Measurements from ENCODE around the gene AAMP. TPM values are rescaled to one million over a fixed set of nuclear protein-coding genes. Genes with fewer than 3 reads are reported as not detected.

The AAMP gene
- total RNA-seq, 1 experiment from 2014 or later: 125 TPM

- H3K27me3 Mint-ChIP-seq (ENCODE audit: low read depth): no peaks in the 10 kb centered on the region
- H3K27ac Mint-ChIP-seq: peak within 1 kb of the TSS; percentile 97
- CTCF ChIA-PET: interaction anchor here (1.1 to 1.4 kb wide), 4 partner anchors 14 to 123 kb away, joined by 4 to 6 read pairs (median 4); no protein-coding TSS in a partner anchor
- peaks cover 31% of the 10 kb centered on the region for H3K4me1 Mint-ChIP-seq
- POLR2A ChIA-PET: no interaction called here
- no peaks in the 10 kb centered on the region for H3K9me3 Mint-ChIP-seq
- peaks cover 11% of the 10 kb centered on the region; the same call in 1 of the 2 replicates for H3K36me3 Mint-ChIP-seq
- H3K4me3 Mint-ChIP-seq: peak within 1 kb of the TSS; percentile 91
- DNase-seq (ENCODE audit: low spot score) (peak; percentile 86), ATAC-seq (peak; percentile 73)
- TF ChIP-seq GABPB1 (CRISPR knock-in tag; IDR thresholded peaks at IDR 0.05) (peak; percentile 73; the same call in 1 of the 2 replicates), FOXP4 (CRISPR knock-in tag; IDR thresholded peaks at IDR 0.05) (peak; percentile 69; the same call in 1 of the 2 replicates), NFYB (CRISPR knock-in tag; conservative IDR thresholded peaks at IDR 0.05; ENCODE audit: low read depth) (no peak), ZSCAN18 (CRISPR knock-in tag; IDR thresholded peaks at IDR 0.05) (0 out of 2 replicates have a peak, but pooled peaks have one; percentile 15), GTF2I (CRISPR knock-in tag; conservative IDR thresholded peaks at IDR 0.05) (no peak), E2F1 (CRISPR knock-in tag; IDR thresholded peaks at IDR 0.05) (peak; percentile 53; the same call in 1 of the 2 replicates), OVOL2 (CRISPR knock-in tag; IDR thresholded peaks at IDR 0.05; ENCODE audit: borderline replicate concordance) (no peak), FOXP1 (CRISPR knock-in tag; IDR thresholded peaks at IDR 0.05; ENCODE audit: borderline replicate concordance) (peak; percentile 20; the same call in 1 of the 2 replicates), CBFB (CRISPR knock-in tag; IDR thresholded peaks at IDR 0.05; ENCODE audit: low read depth) (0 out of 2 replicates have a peak, but pooled peaks have one; percentile 73), ZNF219 (CRISPR knock-in tag; IDR thresholded peaks at IDR 0.05; ENCODE audit: borderline replicate concordance) (peak; percentile 70; the same call in 1 of the 2 replicates), ARID4B (CRISPR knock-in tag; IDR thresholded peaks at IDR 0.05; ENCODE audit: borderline replicate concordance) (0 out of 2 replicates have a peak, but pooled peaks have one; percentile 26), NFE2L1 (CRISPR knock-in tag; IDR thresholded peaks at IDR 0.05) (0 out of 2 replicates have a peak, but pooled peaks have one; percentile 42), PRRX2 (CRISPR knock-in tag; IDR thresholded peaks at IDR 0.05) (0 out of 2 replicates have a peak, but pooled peaks have one; percentile 31), FOXK1 (CRISPR knock-in tag; IDR thresholded peaks at IDR 0.05) (0 out of 2 replicates have a peak, but pooled peaks have one; percentile 14), EMX1 (CRISPR knock-in tag; IDR thresholded peaks at IDR 0.05) (peak; percentile 59; the same call in 1 of the 2 replicates), PREB (CRISPR knock-in tag; IDR thresholded peaks at IDR 0.05; ENCODE audit: borderline replicate concordance) (no peak), SP1 (CRISPR knock-in tag; conservative IDR thresholded peaks at IDR 0.05) (peak; percentile 83), SOX15 (CRISPR knock-in tag; IDR thresholded peaks at IDR 0.05) (no peak)
- TF ChIP-seq, protein P1, sequence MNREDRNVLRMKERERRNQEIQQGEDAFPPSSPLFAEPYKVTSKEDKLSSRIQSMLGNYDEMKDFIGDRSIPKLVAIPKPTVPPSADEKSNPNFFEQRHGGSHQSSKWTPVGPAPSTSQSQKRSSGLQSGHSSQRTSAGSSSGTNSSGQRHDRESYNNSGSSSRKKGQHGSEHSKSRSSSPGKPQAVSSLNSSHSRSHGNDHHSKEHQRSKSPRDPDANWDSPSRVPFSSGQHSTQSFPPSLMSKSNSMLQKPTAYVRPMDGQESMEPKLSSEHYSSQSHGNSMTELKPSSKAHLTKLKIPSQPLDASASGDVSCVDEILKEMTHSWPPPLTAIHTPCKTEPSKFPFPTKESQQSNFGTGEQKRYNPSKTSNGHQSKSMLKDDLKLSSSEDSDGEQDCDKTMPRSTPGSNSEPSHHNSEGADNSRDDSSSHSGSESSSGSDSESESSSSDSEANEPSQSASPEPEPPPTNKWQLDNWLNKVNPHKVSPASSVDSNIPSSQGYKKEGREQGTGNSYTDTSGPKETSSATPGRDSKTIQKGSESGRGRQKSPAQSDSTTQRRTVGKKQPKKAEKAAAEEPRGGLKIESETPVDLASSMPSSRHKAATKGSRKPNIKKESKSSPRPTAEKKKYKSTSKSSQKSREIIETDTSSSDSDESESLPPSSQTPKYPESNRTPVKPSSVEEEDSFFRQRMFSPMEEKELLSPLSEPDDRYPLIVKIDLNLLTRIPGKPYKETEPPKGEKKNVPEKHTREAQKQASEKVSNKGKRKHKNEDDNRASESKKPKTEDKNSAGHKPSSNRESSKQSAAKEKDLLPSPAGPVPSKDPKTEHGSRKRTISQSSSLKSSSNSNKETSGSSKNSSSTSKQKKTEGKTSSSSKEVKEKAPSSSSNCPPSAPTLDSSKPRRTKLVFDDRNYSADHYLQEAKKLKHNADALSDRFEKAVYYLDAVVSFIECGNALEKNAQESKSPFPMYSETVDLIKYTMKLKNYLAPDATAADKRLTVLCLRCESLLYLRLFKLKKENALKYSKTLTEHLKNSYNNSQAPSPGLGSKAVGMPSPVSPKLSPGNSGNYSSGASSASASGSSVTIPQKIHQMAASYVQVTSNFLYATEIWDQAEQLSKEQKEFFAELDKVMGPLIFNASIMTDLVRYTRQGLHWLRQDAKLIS (CRISPR knock-in tag; IDR thresholded peaks at IDR 0.05; ENCODE audit: borderline replicate concordance): 0 out of 2 replicates have a peak, but pooled peaks have one; percentile 14
- TF ChIP-seq, protein P2, sequence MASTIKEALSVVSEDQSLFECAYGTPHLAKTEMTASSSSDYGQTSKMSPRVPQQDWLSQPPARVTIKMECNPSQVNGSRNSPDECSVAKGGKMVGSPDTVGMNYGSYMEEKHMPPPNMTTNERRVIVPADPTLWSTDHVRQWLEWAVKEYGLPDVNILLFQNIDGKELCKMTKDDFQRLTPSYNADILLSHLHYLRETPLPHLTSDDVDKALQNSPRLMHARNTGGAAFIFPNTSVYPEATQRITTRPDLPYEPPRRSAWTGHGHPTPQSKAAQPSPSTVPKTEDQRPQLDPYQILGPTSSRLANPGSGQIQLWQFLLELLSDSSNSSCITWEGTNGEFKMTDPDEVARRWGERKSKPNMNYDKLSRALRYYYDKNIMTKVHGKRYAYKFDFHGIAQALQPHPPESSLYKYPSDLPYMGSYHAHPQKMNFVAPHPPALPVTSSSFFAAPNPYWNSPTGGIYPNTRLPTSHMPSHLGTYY (CRISPR knock-in tag; IDR thresholded peaks at IDR 0.05): 0 out of 2 replicates have a peak, but pooled peaks have one; percentile 71
These were observed 53.1 kb downstream of the AAMP start, which contains the start of gene ARPC2 for GRCh38 chr2:218216674-218217359. Gene ARPC2, plus strand, starts transcription at chr2:218217189. Its CDS starts 282 bp downstream, at chr2:218217471.
